HEK293T (cell line): ENCODE data around the gene MYBBP1A.

Experiments
- ARNT ChIP-seq: fragments of 450-650 bp; IDR thresholded peaks from 2 replicates; pipeline ENCODE4 v1.6.1; 2017; ENCODE audit warnings: mild to moderate bottlenecking
- BHLHE40 ChIP-seq: fragments of 450-650 bp; IDR thresholded peaks from 2 replicates; pipeline ENCODE4 v1.6.1; 2016; ENCODE audit warnings: mild to moderate bottlenecking, moderate library complexity, borderline replicate concordance
- CTBP1 ChIP-seq: fragments of 450-650 bp; IDR thresholded peaks from 2 replicates; pipeline ENCODE4 v1.6.1; 2016; ENCODE audit warnings: borderline replicate concordance
- ELF4 ChIP-seq: fragments of 450-650 bp; IDR thresholded peaks from 2 replicates; pipeline ENCODE4 v1.6.1; 2017; ENCODE audit warnings: antibody characterized with exemption
- FOXA1 ChIP-seq: fragments of 450-650 bp; IDR thresholded peaks from 2 replicates; pipeline ENCODE4 v1.6.1; 2016; ENCODE audit warnings: mild to moderate bottlenecking
- FOXK2 ChIP-seq: fragments of 450-650 bp; IDR thresholded peaks from 2 replicates; pipeline ENCODE4 v1.6.1; 2016; ENCODE audit warnings: mild to moderate bottlenecking
- FOXM1 ChIP-seq: fragments of 450-650 bp; IDR thresholded peaks from 2 replicates; pipeline ENCODE4 v1.6.1; 2017; ENCODE audit warnings: mild to moderate bottlenecking, borderline replicate concordance
- LEF1 ChIP-seq: fragments of 450-650 bp; IDR thresholded peaks from 2 replicates; pipeline ENCODE4 v1.6.1; 2017; ENCODE audit warnings: mild to moderate bottlenecking, borderline replicate concordance
- NFRKB ChIP-seq: fragments of 450-650 bp; IDR thresholded peaks from 2 replicates; pipeline ENCODE4 v1.6.1; 2016; ENCODE audit warnings: mild to moderate bottlenecking, moderate library complexity
- SP1 ChIP-seq: fragments of 450-650 bp; IDR thresholded peaks from 2 replicates; pipeline ENCODE4 v1.6.1; 2017
- SUZ12 ChIP-seq: fragments of 450-650 bp; IDR thresholded peaks from 2 replicates; pipeline ENCODE4 v1.6.1; 2016; ENCODE audit warnings: mild to moderate bottlenecking
- TARDBP ChIP-seq: fragments of 450-650 bp; IDR thresholded peaks from 2 replicates; pipeline ENCODE4 v1.6.1; 2016
- ZNF384 ChIP-seq: fragments of 450-650 bp; IDR thresholded peaks from 2 replicates; pipeline ENCODE4 v1.6.1; 2016

GRCh38 chr17:4532860-4533522, 22.2 kb downstream of the MYBBP1A start:
- TF ChIP-seq ELF4 (no peak), SP1 (no peak), FOXM1 (no peak), SUZ12 (no peak), LEF1 (no peak), FOXK2 (no peak), NFRKB (no peak), FOXA1 (no peak), TARDBP (no peak), ARNT (no peak), BHLHE40 (no peak), CTBP1 (no peak), ZNF384 (no peak)
